Measurements from ENCODE around the gene IFI27. TPM values are rescaled to one million over a fixed set of nuclear protein-coding genes. Genes with fewer than 3 reads are reported as not detected.

The IFI27 gene
- total RNA-seq, 1 donor from 2014 or later = 209 TPM

DNA sequence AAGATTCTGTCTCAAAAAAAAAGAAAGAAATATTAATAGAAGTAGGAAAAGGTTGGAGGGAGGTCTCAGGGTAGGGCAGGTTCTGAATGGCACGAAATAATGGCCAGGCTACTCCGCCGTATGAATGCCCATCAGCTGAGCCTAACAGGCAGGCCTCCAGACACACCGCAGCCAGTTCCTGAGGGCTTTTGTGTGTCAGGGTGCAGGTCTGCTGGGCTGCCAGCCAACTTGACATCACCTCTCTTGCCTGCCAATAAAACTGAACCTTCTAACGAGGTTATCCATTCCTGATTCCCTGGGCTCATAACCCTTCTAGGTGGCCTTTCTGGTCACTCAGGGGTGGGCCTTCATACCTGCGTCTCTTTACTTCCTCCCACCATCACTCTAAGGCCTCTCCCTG is 3.0 kb downstream of the IFI27 start:
- intact Hi-C loops (cut with DNase I) = no loop called here
- no peaks in the 10 kb centered on the region for H3K27me3 ChIP-seq
- TF ChIP-seq, protein P1, sequence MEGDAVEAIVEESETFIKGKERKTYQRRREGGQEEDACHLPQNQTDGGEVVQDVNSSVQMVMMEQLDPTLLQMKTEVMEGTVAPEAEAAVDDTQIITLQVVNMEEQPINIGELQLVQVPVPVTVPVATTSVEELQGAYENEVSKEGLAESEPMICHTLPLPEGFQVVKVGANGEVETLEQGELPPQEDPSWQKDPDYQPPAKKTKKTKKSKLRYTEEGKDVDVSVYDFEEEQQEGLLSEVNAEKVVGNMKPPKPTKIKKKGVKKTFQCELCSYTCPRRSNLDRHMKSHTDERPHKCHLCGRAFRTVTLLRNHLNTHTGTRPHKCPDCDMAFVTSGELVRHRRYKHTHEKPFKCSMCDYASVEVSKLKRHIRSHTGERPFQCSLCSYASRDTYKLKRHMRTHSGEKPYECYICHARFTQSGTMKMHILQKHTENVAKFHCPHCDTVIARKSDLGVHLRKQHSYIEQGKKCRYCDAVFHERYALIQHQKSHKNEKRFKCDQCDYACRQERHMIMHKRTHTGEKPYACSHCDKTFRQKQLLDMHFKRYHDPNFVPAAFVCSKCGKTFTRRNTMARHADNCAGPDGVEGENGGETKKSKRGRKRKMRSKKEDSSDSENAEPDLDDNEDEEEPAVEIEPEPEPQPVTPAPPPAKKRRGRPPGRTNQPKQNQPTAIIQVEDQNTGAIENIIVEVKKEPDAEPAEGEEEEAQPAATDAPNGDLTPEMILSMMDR (IDR thresholded peaks at IDR 0.05) = no peak
- no peaks in the 10 kb centered on the region for H3K4me1 ChIP-seq
- H3K36me3 ChIP-seq = no peaks in the 10 kb centered on the region
- H3K27ac ChIP-seq = peak overlapping the region in 1 of 2 donors; percentile 25
- no peaks in the 10 kb centered on the region for H3K9me3 ChIP-seq
- H3K4me3 ChIP-seq = no peak overlapping the region
- DNase-seq (ENCODE audit: low spot score in 2 of 2) = peak in 1 of 2 donors; percentile 63

DNA sequence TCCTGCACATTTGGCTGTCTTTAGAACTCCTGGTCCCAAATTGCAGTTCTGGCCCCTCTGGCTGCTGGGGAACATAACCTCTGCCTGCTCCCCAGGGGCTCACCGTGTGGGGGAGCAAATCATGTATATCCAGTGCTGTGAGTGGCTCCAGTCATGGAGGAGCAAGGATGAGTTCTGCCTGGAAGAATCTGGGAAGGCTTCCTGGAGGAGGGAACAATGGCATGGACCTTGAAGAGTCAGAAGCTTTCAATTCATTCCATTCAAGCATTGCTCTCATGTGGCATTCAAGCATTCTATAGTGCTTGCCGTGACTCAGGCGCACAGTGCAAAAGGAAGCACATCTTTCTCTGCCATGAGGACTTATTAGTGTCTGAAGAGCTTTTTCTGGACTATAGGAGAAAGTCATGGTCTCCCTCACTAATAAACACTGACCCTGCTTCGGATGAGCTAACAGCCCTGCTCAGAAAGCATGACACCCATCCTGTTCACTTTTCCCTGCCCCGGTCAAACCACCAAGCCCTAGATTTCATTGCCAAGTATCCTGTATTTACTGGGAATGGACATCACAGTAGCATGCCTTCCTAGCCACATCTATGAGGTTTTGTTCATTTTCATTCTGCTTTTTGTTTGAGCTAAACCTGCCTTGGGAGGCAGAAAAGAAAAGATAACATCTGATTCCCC is 3.5 kb downstream of the IFI27 start:
- DNase-seq (ENCODE audit: low spot score in 2 of 2) = peak in 1 of 2 donors; percentile 24
- peak overlapping the region; percentile 18 to 27 for H3K27ac ChIP-seq
- no peaks in the 10 kb centered on the region for H3K27me3 ChIP-seq
- TF ChIP-seq, protein P1 (IDR thresholded peaks at IDR 0.05) = no peak
- H3K36me3 ChIP-seq = no peaks in the 10 kb centered on the region
- intact Hi-C loops (cut with DNase I) = no loop called here
- H3K4me3 ChIP-seq = no peak overlapping the region
- no peaks in the 10 kb centered on the region for H3K4me1 ChIP-seq
- no peaks in the 10 kb centered on the region for H3K9me3 ChIP-seq

DNA sequence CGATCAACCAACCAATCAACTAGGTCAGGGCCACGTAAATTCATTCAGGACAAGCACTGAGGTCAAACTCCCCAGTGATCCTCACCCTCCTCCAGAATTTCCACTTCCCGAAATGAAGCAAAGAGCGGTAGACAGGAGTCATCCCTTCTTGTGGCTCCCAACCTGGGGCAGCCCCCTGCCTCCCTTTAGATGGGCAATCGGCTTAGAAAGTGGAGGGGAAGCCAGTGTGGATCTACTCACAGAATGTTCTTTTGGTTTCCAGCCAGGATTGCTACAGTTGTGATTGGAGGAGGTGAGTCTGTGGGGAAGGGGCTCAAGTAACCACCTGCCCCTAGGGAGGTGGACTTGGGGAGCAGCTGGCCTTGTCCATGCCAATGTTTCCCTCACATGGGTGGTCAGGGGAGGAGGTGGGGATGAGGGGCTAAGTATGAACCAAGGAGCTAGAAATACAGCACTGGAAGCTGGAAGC is 4.1 kb downstream of the IFI27 start:
- peak in 1 of 2 donors; percentile 31 for DNase-seq (ENCODE audit: low spot score in 2 of 2)
- no peaks in the 10 kb centered on the region for H3K4me1 ChIP-seq
- H3K4me3 ChIP-seq = no peak overlapping the region
- H3K36me3 ChIP-seq = no peaks in the 10 kb centered on the region
- H3K27me3 ChIP-seq = no peaks in the 10 kb centered on the region
- peak overlapping the region; percentile 18 to 27 for H3K27ac ChIP-seq
- H3K9me3 ChIP-seq = peaks cover 3 to 5% of the 10 kb centered on the region in 2 donors
- TF ChIP-seq, protein P1 (IDR thresholded peaks at IDR 0.05) = no peak
- intact Hi-C loops (cut with DNase I) = no loop called here

DNA sequence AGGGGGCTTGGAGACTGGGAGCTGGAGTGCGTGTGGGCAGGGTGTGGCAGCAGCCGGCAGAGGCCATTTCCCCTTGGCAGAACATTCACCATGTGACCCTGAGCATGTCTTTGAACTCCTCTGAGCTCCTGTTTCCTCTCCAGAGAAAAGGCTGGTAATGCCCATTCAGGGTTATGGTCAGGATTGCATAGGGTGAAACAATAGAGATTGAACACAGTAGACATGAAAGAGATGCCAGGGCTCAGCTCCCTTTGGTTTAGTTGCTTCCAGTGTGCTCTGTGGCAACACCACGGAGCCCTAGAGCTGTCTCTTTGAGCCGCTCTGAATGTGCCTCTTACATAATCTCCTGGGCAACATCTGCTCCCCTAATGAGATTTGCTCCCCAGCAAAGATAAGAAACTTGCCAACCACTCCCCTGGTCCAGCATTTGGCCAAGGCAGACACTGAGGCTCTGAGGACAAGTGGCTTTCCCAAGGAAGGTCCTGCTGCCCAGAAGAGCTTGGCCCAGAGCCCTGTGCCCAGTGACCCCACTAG is 4.6 kb downstream of the IFI27 start:
- H3K36me3 ChIP-seq = no peaks in the 10 kb centered on the region
- H3K27ac ChIP-seq = no peak overlapping the region
- H3K4me1 ChIP-seq = no peaks in the 10 kb centered on the region
- no peak overlapping the region for H3K4me3 ChIP-seq
- DNase-seq (ENCODE audit: low spot score in 2 of 2) = no peak
- TF ChIP-seq, protein P1 (IDR thresholded peaks at IDR 0.05) = no peak
- intact Hi-C loops (cut with DNase I) = no loop called here
- peaks cover 8 to 10% of the 10 kb centered on the region in 2 donors for H3K9me3 ChIP-seq
- H3K27me3 ChIP-seq = no peaks in the 10 kb centered on the region

DNA sequence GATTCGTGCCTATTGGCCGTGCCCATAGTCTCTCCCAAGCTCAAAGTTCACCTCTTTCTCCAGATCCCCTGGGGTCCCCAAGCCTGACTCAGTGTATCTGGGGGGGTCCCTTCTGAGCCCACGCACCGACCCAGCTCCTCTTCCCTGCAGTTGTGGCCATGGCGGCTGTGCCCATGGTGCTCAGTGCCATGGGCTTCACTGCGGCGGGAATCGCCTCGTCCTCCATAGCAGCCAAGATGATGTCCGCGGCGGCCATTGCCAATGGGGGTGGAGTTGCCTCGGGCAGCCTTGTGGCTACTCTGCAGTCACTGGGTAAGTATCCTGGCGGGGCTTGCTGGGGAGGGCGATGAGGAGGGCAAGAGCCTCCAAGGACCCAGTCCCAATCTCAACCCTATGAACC is 5.1 kb downstream of the IFI27 start:
- H3K27me3 ChIP-seq = no peaks in the 10 kb centered on the region
- H3K36me3 ChIP-seq = no peaks in the 10 kb centered on the region
- no peak overlapping the region for H3K27ac ChIP-seq
- no peak for DNase-seq (ENCODE audit: low spot score in 2 of 2)
- H3K4me3 ChIP-seq = no peak overlapping the region
- TF ChIP-seq, protein P1 (IDR thresholded peaks at IDR 0.05) = no peak
- no peaks in the 10 kb centered on the region for H3K4me1 ChIP-seq
- H3K9me3 ChIP-seq = peaks cover 8 to 12% of the 10 kb centered on the region in 2 donors
- intact Hi-C loops (cut with DNase I) = no loop called here
